Right lobe of liver (tissue), 6 donors: ENCODE data around the gene MAGEF1. TPM values are rescaled to one million over a fixed set of nuclear protein-coding genes. Genes with fewer than 3 reads are reported as not detected.

Source experiments
- ATAC-seq, 4 donors: fragments of 200-7000 bp; cut with Tn5 transposase; one replicate each; pipeline ENCODE4 v1.9.1; 2020; ENCODE audit warnings: mild to moderate bottlenecking in 4 of 4, moderate library complexity in 4 of 4
- DNase-seq, 3 donors: peaks; one replicate each; pipeline ENCODE4 v3.0.0-alpha.2; 2020
- H3K27ac ChIP-seq, 3 donors: fragments of 200-600 bp; one replicate each; pipeline ENCODE4 v1.8.0; 2022
- H3K27me3 ChIP-seq, 2 donors: fragments of 200-600 bp; one replicate each; pipeline ENCODE4 v1.8.0; 2022
- H3K36me3 ChIP-seq, 4 donors: fragments of 200-600 bp; sonication (generic) in 1 of 4; one replicate each; pipeline versions ENCODE4 v1.5.1 to v1.8.0; 2017 to 2022; ENCODE audit warnings: control low read depth in 1 of 4
- H3K4me1 ChIP-seq, 4 donors: fragments of 200-600 bp; sonication (generic) in 1 of 4; one replicate each; pipeline versions ENCODE4 v1.5.1 to v1.8.0; 2017 to 2022; ENCODE audit warnings: control low read depth in 1 of 4
- H3K4me3 ChIP-seq, 3 donors: fragments of 200-600 bp; one replicate each; pipeline ENCODE4 v1.8.0; 2022
- H3K9me3 ChIP-seq, 4 donors: fragments of 200-600 bp; sonication (generic) in 1 of 4; one replicate each; pipeline versions ENCODE4 v1.5.1 to v1.8.0; 2017 to 2022; ENCODE audit warnings: control low read depth in 1 of 4
- CTCF ChIP-seq, 4 donors: fragments of 200-600 bp in 3 of 4; fragments of 450-650 bp in 1 of 4; IDR thresholded peaks; one replicate each; pipeline versions ENCODE4 v1.5.1 to v1.8.0; 2016 to 2022; ENCODE audit warnings: antibody characterized with exemption in 4 of 4, mild to moderate bottlenecking in 2 of 4
- POLR2A ChIP-seq: fragments of 450-650 bp; IDR thresholded peaks from one replicate; pipeline ENCODE4 v1.6.1; 2017; ENCODE audit warnings: antibody characterized with exemption, mild to moderate bottlenecking
- WGBS: methylation state at CpG from one replicate; pipeline ENCODE4 v1.1.6; 2018; ENCODE audit warnings: low coverage, low lambda C conversion rate; ENCODE audit not compliant: insufficient coverage; ENCODE audit errors: missing lambda C conversion rate; 5-methylcytosine and 5-hydroxymethylcytosine counted together
- intact Hi-C, 2 donors: fragments of 100-400 bp; cut with DNase I; formaldehyde crosslinking; loops; one replicate each; pipeline versions ENCODE4 v1.11.2 to v1.14.1; 2022
- total RNA-seq, 6 experiments: library from RNA; depleted of rRNA in 2 of 6; stranded (reverse); fragments of >200 nt in 2 of 6; fragmentation: NEBNext Ultra II Directional in 3 of 6; extraction: Animal tissue kit (Norgen Biotek cat#: 25700) in 3 of 6; gene quantifications; one replicate each; pipeline versions ENCODE4 v1.1.0 to v1.2.4, GENCODE V29; 2016 to 2023
- donor health status: DM: no; HTN: yes; CAD: no.
- donor health status: DM: no; HTN: no; CAD: no.
- donor health status: DM: no; HTN: no; CAD: no.
- donor health status: DM: no; HTN: yes; CAD: no.
- donor health status: DM: no; HTN: yes; CAD: no.

MAGEF1 gene
- total RNA-seq, 6 experiments from 2014 or later, result 8.2 to 17.1 (median 10.9) TPM

DNA sequence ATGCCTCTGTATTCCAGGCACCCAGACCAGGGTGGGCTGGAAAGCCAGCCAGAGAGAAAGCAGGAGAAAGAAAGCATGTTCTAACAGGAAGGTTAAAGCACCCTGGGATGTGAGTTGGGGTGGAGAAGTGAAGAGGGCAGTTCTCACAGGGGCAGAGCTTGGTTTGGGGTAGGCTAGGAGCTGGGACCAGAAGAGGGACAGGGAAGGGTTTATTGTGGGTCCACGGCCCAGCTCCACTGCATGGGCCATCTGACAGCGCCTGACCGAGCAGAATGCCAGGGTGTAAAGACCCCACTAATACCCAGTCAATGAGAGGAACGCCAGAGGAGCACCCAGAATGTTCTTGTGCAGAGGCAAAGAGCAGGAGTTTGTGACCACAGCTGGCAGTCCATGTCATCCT, 27.1 kb upstream of the MAGEF1 start:
- intact Hi-C loops, result no loop called here
- WGBS, result no CpG with 5 or more reads among the region's 4 CpGs
- TF ChIP-seq CTCF (IDR thresholded peaks at IDR 0.05), result no peak
- no peak for TF ChIP-seq POLR2A
- H3K27me3 ChIP-seq, result no peaks in the 10 kb centered on the region
- ATAC-seq, result no peak
- H3K9me3 ChIP-seq, result no peaks in the 10 kb centered on the region
- H3K4me3 ChIP-seq, result no peak overlapping the region
- no peaks in the 10 kb centered on the region for H3K4me1 ChIP-seq
- H3K36me3 ChIP-seq, result no peaks in the 10 kb centered on the region
- H3K27ac ChIP-seq, result no peak overlapping the region
- DNase-seq, result peak in 1 of 3 donors; percentile 31

- peak in 1 of 3 donors; percentile 8 for DNase-seq
- intact Hi-C loops, result no loop called here
- Histone ChIP-seq H3K27ac (no peak overlapping the region), H3K4me1 (no peaks in the 10 kb centered on the region), H3K4me3 (no peak overlapping the region), H3K9me3 (no peaks in the 10 kb centered on the region), H3K27me3 (no peaks in the 10 kb centered on the region), H3K36me3 (no peaks in the 10 kb centered on the region)
- 46% methylated on average over 8 of the region's 8 CpGs for WGBS
- TF ChIP-seq CTCF (IDR thresholded peaks at IDR 0.05) (no peak), POLR2A (no peak)
- ATAC-seq, result no peak
These were observed 26.6 kb upstream of the MAGEF1 start for GRCh38 chr3:184738506-184738890.

DNA sequence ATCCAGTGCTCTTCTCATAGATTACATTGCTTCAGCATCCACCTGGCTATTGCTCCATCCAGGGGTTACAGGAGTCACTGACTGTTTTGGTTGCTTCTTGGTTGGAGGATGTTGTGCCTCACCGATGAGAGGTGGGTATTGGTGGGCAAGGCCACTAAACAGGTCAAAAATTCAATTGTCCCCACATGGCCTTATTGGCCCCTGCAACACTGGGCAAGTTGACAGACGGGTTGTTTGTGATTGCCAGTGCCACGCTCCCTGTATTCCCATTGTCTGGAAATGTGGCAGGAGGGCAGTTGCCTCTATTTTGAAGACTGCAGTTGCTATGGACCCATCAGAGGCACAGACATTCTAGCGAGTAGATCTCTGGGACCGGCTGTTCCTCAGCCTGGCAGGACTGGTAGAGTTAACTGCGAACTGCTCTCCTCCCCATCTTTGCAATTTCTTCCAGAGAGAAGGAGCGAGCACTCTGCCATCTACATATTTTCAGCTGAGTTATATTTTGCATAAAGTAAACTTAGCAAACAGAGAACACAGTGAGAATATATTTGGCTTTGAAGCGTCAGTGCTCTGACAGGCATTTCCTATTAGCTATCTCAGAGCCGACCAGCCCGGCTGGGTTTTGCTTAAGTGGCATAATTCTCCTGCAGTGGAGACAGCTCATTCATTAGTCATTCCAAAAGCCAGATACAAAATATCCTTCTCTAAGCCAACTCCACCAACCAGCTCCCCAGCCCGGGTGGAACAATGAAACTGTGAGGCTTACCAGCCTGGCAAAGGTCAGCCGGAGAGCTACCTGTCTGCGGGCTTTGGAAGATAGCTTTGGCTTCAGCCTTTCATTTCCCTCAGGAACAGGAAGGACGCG, 26.0 kb upstream of the MAGEF1 start:
- peak; percentile 48 to 50 (median 50) for ATAC-seq
- Histone ChIP-seq H3K4me1 (no peaks in the 10 kb centered on the region), H3K9me3 (no peaks in the 10 kb centered on the region), H3K36me3 (no peaks in the 10 kb centered on the region), H3K4me3 (no peak overlapping the region), H3K27me3 (no peaks in the 10 kb centered on the region), H3K27ac (no peak overlapping the region)
- DNase-seq, result peak in 1 of 3 donors; percentile 27
- intact Hi-C loops, result no loop called here
- WGBS, result 73% methylated on average over 12 of the region's 15 CpGs
- TF ChIP-seq CTCF (IDR thresholded peaks at IDR 0.05), result no peak

GRCh38 chr3:184737063-184737462, 25.2 kb upstream of the MAGEF1 start:
- H3K36me3 ChIP-seq, result no peaks in the 10 kb centered on the region
- 79% methylated on average over 2 of the region's 3 CpGs for WGBS
- H3K27ac ChIP-seq, result no peak overlapping the region
- no peak for ATAC-seq
- no peaks in the 10 kb centered on the region for H3K4me1 ChIP-seq
- H3K9me3 ChIP-seq, result no peaks in the 10 kb centered on the region
- H3K27me3 ChIP-seq, result no peaks in the 10 kb centered on the region
- intact Hi-C loops, result no loop called here
- no peak overlapping the region for H3K4me3 ChIP-seq
- peak in 1 of 3 donors; percentile 16 for DNase-seq
- TF ChIP-seq POLR2A, result no peak
- no peak for TF ChIP-seq CTCF (IDR thresholded peaks at IDR 0.05)
